GM12878 (cell line): ENCODE results near the gene CELA3B. TPM values are rescaled to one million over a fixed set of nuclear protein-coding genes. Genes with fewer than 3 reads are reported as not detected.

Source experiments
- ATAC-seq: fragments of 200-7000 bp; cut with Tn5 transposase; 3 replicates; pipeline ENCODE4 v1.9.1; 2020; ENCODE audit warnings: mild to moderate bottlenecking, moderate library complexity
- BruUV-seq: library from RNA; stranded (reverse); fragments of 400-500 nt; replicated peaks from 2 replicates; lab custom pipeline; 2021; lab: Mats Ljungman, UMichigan
- CTCF ChIA-PET: fragments of 300-600 bp; sonication (Branson Sonifier 250); formaldehyde crosslinking; extraction: SDS; loops from one replicate; lab custom pipeline; 2021; ENCODE audit warnings: inconsistent platforms; lab: Yijun Ruan, JAX
- POLR2A ChIA-PET: fragments of 350-600 bp; formaldehyde crosslinking; extraction: SDS; loops from one replicate; lab custom pipeline; 2021; ENCODE audit warnings: inconsistent platforms; lab: Charles Lee
- RAD21 ChIA-PET: fragments of 300-600 bp; sonication (Branson Sonifier 250); formaldehyde crosslinking; loops from one replicate; lab custom pipeline; 2023; ENCODE audit warnings: antibody characterized with exemption; ENCODE audit not compliant: unreplicated experiment; lab: Charles Lee
- SMC1A ChIA-PET: fragments of 300-600 bp; sonication (Branson Sonifier 250); formaldehyde crosslinking; loops from one replicate; lab custom pipeline; 2023; ENCODE audit not compliant: unreplicated experiment, uncharacterized antibody; lab: Charles Lee
- DNase-seq: peaks from one replicate; pipeline ENCODE4 v3.0.0-alpha.2; 2011; ENCODE audit warnings: low read depth, low spot score
- FAIRE-seq: peaks from 3 replicates; lab custom pipeline; 2011; peaks lifted over from hg19 to GRCh38; lab: Jason Lieb, UNC
- H2AFZ ChIP-seq: 2 replicates; pipeline ENCODE4 v1.6.0; 2011; ENCODE audit warnings: low read depth, low read length, control low read depth; ENCODE audit not compliant: control insufficient read depth
- H3K27ac ChIP-seq: 2 replicates; pipeline ENCODE4 v1.5.1; 2011; ENCODE audit warnings: control low read depth; ENCODE audit not compliant: control insufficient read depth, insufficient read depth
- H3K27me3 ChIP-seq, 2 experiments: replicated peaks in 1 of 2; 2 replicates each; pipeline versions ENCODE4 v1.6.0 to v1.6.1; 2011; ENCODE audit warnings: low read length in 1 of 2; ENCODE audit not compliant: control insufficient read depth in 2 of 2, insufficient read depth in 2 of 2
- H3K36me3 ChIP-seq, 2 experiments: 2 replicates each; pipeline ENCODE4 v1.5.1; 2011; ENCODE audit warnings: low read length in 1 of 2; ENCODE audit not compliant: control insufficient read depth in 2 of 2, insufficient read depth in 2 of 2
- H3K4me1 ChIP-seq: 2 replicates; pipeline ENCODE4 v1.6.1; 2011; ENCODE audit warnings: mild to moderate bottlenecking, low read length, moderate library complexity, mixed read lengths; ENCODE audit not compliant: control insufficient read depth, insufficient read depth
- H3K4me2 ChIP-seq: 2 replicates; pipeline ENCODE4 v1.6.0; 2011; ENCODE audit warnings: control low read depth; ENCODE audit not compliant: control insufficient read depth, insufficient read depth
- H3K4me3 ChIP-seq: fragments of 200-600 bp; sonication (generic); 2 replicates; pipeline ENCODE4 v1.5.1; 2016
- H3K79me2 ChIP-seq: 2 replicates; pipeline ENCODE4 v1.6.0; 2011; ENCODE audit warnings: low read length; ENCODE audit not compliant: control insufficient read depth, insufficient read depth
- H3K9ac ChIP-seq: 2 replicates; pipeline ENCODE4 v1.8.0; 2011; ENCODE audit warnings: low read length, control low read depth, mixed read lengths; ENCODE audit not compliant: control insufficient read depth, insufficient read depth
- H3K9me3 ChIP-seq: replicated peaks from 3 replicates; pipeline ENCODE4 v1.5.1; 2011; ENCODE audit warnings: mild to moderate bottlenecking, low read length; ENCODE audit not compliant: control insufficient read depth, insufficient read depth
- H4K20me1 ChIP-seq: 2 replicates; pipeline ENCODE4 v1.6.0; 2011; ENCODE audit not compliant: control insufficient read depth, insufficient read depth
- HDAC6 ChIP-seq: fragments of 200-600 bp; sonication (generic); IDR thresholded peaks from one replicate; pipeline ENCODE4 v1.8.0; 2017; ENCODE audit warnings: antibody characterized with exemption; ENCODE audit not compliant: unreplicated experiment
- KLF5 ChIP-seq: fragments of 450-650 bp; IDR thresholded peaks from 2 replicates; pipeline ENCODE4 v1.6.1; 2014; ENCODE audit warnings: mild to moderate bottlenecking; ENCODE audit not compliant: partially characterized antibody
- MEF2B ChIP-seq: fragments of 450-650 bp; IDR thresholded peaks from 2 replicates; pipeline ENCODE4 v1.6.1; 2018; ENCODE audit warnings: mild to moderate bottlenecking, moderate library complexity; ENCODE audit not compliant: partially characterized antibody, poor library complexity, severe bottlenecking
- MXI1 ChIP-seq: fragments of 150-350 bp; IDR thresholded peaks from 2 replicates; pipeline ENCODE4 v1.6.1; 2011; ENCODE audit warnings: low read depth, mild to moderate bottlenecking, inconsistent platforms, low read length, improper control_type of control experiment
- NRF1 ChIP-seq: conservative IDR thresholded peaks from 2 replicates; pipeline ENCODE4 v1.6.1; 2011; ENCODE audit warnings: mild to moderate bottlenecking, low read depth, low read length, improper control_type of control experiment
- PML ChIP-seq: IDR thresholded peaks from 2 replicates; pipeline ENCODE4 v1.6.1; 2012; ENCODE audit warnings: low read length, inconsistent platforms
- SMAD1 ChIP-seq: fragments of 450-650 bp; IDR thresholded peaks from 2 replicates; pipeline ENCODE4 v1.6.1; 2018; ENCODE audit warnings: mild to moderate bottlenecking, low read depth; ENCODE audit not compliant: partially characterized antibody
- STAT3 ChIP-seq: IDR thresholded peaks from 2 replicates; pipeline ENCODE4 v1.6.1; 2011; ENCODE audit warnings: low read depth, low read length, improper control_type of control experiment
- SUPT20H ChIP-seq: IDR thresholded peaks from 2 replicates; pipeline ENCODE4 v1.6.1; 2011; ENCODE audit warnings: low read depth, mild to moderate bottlenecking, low read length, moderate library complexity, borderline replicate concordance; ENCODE audit not compliant: control insufficient read depth
- ZNF217 ChIP-seq: fragments of 450-650 bp; IDR thresholded peaks from 2 replicates; pipeline ENCODE4 v1.6.1; 2017; ENCODE audit warnings: antibody characterized with exemption, mild to moderate bottlenecking
- WGBS: methylation state at CpG from one replicate; pipeline ENCODE4 v1.1.6; 2016; ENCODE audit warnings: low lambda C conversion rate; ENCODE audit not compliant: insufficient replicate concordance, insufficient coverage; ENCODE audit errors: missing lambda C conversion rate; 5-methylcytosine and 5-hydroxymethylcytosine counted together
- in situ Hi-C: fragments of 300-500 bp; cut with MboI; formaldehyde crosslinking; loops from 9 replicates; pipeline ENCODE4 v1.14.3; 2018; ENCODE audit warnings: mixed read lengths
- intact Hi-C: fragments of 100-400 bp; cut with micrococcal nuclease; formaldehyde crosslinking; loops from one replicate; pipeline ENCODE4 v1.14.2; 2022; ENCODE audit not compliant: unreplicated experiment
- polyA plus RNA-seq, 11 experiments: library from polyadenylated mRNA; depleted of rRNA in 4 of 11; unstranded in 6 of 11; stranded (reverse) in 5 of 11; fragments of >200 nt; fragmentation: Nextera tagmentation in 4 of 11; fragmentation: Illumina TruSeq in 1 of 11; extraction: Ambion mirVana in 4 of 11; extraction: Trizol in 1 of 11; gene quantifications; 1 replicate in 1 of 11; 2 replicates in 10 of 11; pipeline versions ENCODE4 v1.2.1 to v1.2.3, GENCODE V29; 2011 to 2016; ENCODE audit warnings: inconsistent platforms in 2 of 11, missing spikeins in 2 of 11, low read depth in 1 of 11
- total RNA-seq, 4 experiments: library from RNA; depleted of rRNA in 3 of 4; stranded (reverse); fragments of >200 nt in 3 of 4; fragmentation: Illumina TruSeq in 1 of 4; extraction: Trizol in 1 of 4; gene quantifications; 2 replicates each; pipeline versions ENCODE4 v1.2.1 to v1.2.3, GENCODE V29; 2013 to 2021
- TF ChIP-seq, protein P1 (sequence below): IDR thresholded peaks from 2 replicates; pipeline ENCODE4 v1.6.1; 2012; ENCODE audit warnings: low read length, inconsistent platforms
- TF ChIP-seq, protein P2 (sequence below): fragments of 450-650 bp; formaldehyde crosslinking; IDR thresholded peaks from 2 replicates; pipeline ENCODE4 v1.4.0; 2022; ENCODE audit warnings: mild to moderate bottlenecking, moderate library complexity

The CELA3B gene
- total and polyA plus RNA-seq, 10 of the 15 experiments (the other 5 are each of a cell fraction or from before 2014, with no cell fraction given) = 4.1 TPM; not detected in 9

DNA sequence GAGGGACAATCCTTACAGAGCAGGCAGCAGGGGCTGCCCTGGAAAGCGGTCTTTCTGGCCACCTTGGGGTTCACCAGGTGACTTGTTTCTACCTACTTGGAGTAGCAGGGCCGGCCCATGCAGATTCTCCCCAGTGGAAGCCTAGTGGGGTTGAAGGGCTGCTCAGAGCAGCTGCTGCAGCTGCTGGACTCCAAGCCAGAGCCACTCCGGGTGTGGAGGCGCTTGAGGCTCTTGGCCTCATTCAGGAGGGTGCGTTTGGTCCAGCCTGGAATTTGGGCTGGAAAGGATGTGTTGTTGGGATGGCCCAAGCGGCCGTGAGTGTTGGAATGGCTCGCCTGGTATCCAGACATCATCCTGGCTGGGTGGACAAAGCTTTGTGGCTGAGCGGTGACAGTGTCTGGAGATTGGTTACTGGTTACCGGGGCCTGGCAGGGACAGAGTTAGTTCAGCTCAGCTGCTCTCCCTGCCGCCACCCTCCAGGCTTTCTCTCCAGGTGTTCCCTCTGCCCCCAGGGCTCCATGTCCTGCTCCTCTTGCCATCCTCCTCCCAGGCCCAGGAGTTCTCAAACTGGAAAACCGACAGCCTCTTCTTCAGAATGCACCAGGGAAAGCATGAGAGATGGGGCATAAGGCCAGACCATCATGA, 25.5 kb upstream of the CELA3B start:
- intact Hi-C loops (no loop called here), in situ Hi-C loops (no loop called here)
- DNase-seq = no peak
- H3K4me2 ChIP-seq = no peak overlapping the region
- H4K20me1 ChIP-seq = no peaks in the 10 kb centered on the region
- H3K9ac ChIP-seq = no peak overlapping the region
- no peak for ATAC-seq
- FAIRE-seq = no peak
- TF ChIP-seq NRF1 = no peak
- TF ChIP-seq SMAD1 = no peak
- TF ChIP-seq KLF5 = no peak
- TF ChIP-seq STAT3 = no peak
- no peak for TF ChIP-seq SUPT20H
- no peak for TF ChIP-seq ZNF217
- TF ChIP-seq PML = no peak
- TF ChIP-seq MEF2B = no peak
- TF ChIP-seq HDAC6 = no peak
- TF ChIP-seq MXI1 = no peak
- TF ChIP-seq, protein P1, sequence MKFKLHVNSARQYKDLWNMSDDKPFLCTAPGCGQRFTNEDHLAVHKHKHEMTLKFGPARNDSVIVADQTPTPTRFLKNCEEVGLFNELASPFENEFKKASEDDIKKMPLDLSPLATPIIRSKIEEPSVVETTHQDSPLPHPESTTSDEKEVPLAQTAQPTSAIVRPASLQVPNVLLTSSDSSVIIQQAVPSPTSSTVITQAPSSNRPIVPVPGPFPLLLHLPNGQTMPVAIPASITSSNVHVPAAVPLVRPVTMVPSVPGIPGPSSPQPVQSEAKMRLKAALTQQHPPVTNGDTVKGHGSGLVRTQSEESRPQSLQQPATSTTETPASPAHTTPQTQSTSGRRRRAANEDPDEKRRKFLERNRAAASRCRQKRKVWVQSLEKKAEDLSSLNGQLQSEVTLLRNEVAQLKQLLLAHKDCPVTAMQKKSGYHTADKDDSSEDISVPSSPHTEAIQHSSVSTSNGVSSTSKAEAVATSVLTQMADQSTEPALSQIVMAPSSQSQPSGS = no peak
- TF ChIP-seq, protein P2, sequence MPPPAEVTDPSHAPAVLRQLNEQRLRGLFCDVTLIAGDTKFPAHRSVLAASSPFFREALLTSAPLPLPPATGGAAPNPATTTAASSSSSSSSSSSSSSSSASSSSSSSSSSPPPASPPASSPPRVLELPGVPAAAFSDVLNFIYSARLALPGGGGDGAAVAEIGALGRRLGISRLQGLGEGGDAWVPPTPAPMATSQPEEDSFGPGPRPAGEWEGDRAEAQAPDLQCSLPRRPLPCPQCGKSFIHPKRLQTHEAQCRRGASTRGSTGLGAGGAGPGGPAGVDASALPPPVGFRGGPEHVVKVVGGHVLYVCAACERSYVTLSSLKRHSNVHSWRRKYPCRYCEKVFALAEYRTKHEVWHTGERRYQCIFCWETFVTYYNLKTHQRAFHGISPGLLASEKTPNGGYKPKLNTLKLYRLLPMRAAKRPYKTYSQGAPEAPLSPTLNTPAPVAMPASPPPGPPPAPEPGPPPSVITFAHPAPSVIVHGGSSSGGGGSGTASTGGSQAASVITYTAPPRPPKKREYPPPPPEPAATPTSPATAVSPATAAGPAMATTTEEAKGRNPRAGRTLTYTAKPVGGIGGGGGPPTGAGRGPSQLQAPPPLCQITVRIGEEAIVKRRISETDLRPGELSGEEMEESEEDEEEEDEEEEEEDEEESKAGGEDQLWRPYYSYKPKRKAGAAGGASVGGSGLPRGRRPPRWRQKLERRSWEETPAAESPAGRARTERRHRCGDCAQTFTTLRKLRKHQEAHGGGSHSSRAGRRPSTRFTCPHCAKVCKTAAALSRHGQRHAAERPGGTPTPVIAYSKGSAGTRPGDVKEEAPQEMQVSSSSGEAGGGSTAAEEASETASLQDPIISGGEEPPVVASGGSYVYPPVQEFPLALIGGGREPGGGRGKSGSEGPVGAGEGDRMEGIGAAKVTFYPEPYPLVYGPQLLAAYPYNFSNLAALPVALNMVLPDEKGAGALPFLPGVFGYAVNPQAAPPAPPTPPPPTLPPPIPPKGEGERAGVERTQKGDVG (CRISPR knock-in tag) = no peak
- no peaks in the 10 kb centered on the region; a peak in 1 of 4 replicates for H3K27me3 ChIP-seq
- 17% methylated on average over 12 of the region's 12 CpGs for WGBS
- H3K27ac ChIP-seq = no peak overlapping the region
- H3K4me1 ChIP-seq = peaks cover 8% of the 10 kb centered on the region
- no peak overlapping the region for H3K4me3 ChIP-seq
- H3K36me3 ChIP-seq = no peaks in the 10 kb centered on the region
- ChIA-PET POLR2A (no interaction called here), SMC1A (no interaction called here), RAD21 (no interaction called here), CTCF (no interaction called here)
- no TSS peak for BruUV-seq
- H2AFZ ChIP-seq = no peak overlapping the region
- H3K79me2 ChIP-seq = no peaks in the 10 kb centered on the region
- no peaks in the 10 kb centered on the region for H3K9me3 ChIP-seq
